Activated naive CD8-positive, alpha-beta T cell treated with anti-CD3 and anti-CD28 coated beads, Interleukin-2, amount 10 ng/mL, durations not matched to agents 7 days and 5 days (primary cell): ENCODE data around the gene ADISSP. TPM values are rescaled to one million over a fixed set of nuclear protein-coding genes. Genes with fewer than 3 reads are reported as not detected.
A peak's percentile ranks its signal among the peaks of the same experiment; 100 is the strongest.

ENCODE experiments used
- ATAC-seq: fragments of 150-1000 bp; cut with Tn5 transposase; one replicate; pipeline ENCODE4 v1.10.0; 2021; ENCODE audit warnings: low read depth, moderate library complexity
- POLR2A ChIA-PET: fragments of 350-600 bp; sonication (Branson Sonifier 250); formaldehyde crosslinking; loops from one replicate; lab custom pipeline; 2021; ENCODE audit warnings: antibody characterized with exemption; lab: Charles Lee
- DNase-seq: peaks from one replicate; pipeline ENCODE4 v3.0.0; 2021
- H3K27ac Mint-ChIP-seq: one replicate; pipeline ENCODE4 v1.8.0; 2022; ENCODE audit warnings: mild to moderate bottlenecking, mixed read lengths
- H3K27me3 Mint-ChIP-seq: one replicate; pipeline ENCODE4 v1.8.0; 2022; ENCODE audit warnings: mild to moderate bottlenecking, moderate library complexity, mixed read lengths
- H3K36me3 Mint-ChIP-seq: one replicate; pipeline ENCODE4 v1.8.0; 2021; ENCODE audit warnings: mild to moderate bottlenecking, mixed read lengths
- H3K4me1 Mint-ChIP-seq: one replicate; pipeline ENCODE4 v1.8.0; 2021; ENCODE audit warnings: mixed read lengths
- H3K4me3 Mint-ChIP-seq: one replicate; pipeline ENCODE4 v1.8.0; 2022; ENCODE audit warnings: mild to moderate bottlenecking, moderate library complexity, mixed read lengths
- H3K9me3 Mint-ChIP-seq: one replicate; pipeline ENCODE4 v1.8.0; 2021; ENCODE audit warnings: mixed read lengths
- total RNA-seq, 2 experiments: library from RNA; stranded (reverse); gene quantifications; one replicate each; pipeline ENCODE4 v1.2.3, GENCODE V29; 2021

The ADISSP gene
- total RNA-seq, 2 experiments from 2014 or later: 21.9 to 22.1 TPM

- Mint-ChIP-seq H3K4me3 (no peak overlapping the region), H3K36me3 (no peaks in the 10 kb centered on the region), H3K27me3 (peaks cover 13% of the 10 kb centered on the region), H3K9me3 (no peaks in the 10 kb centered on the region), H3K27ac (no peak overlapping the region), H3K4me1 (peaks cover 8% of the 10 kb centered on the region)
- ATAC-seq (no peak), DNase-seq (no peak)
- POLR2A ChIA-PET: no interaction called here
Measured at GRCh38 chr20:3745686-3746173, 21.8 kb downstream of the ADISSP start.

- H3K9me3 Mint-ChIP-seq: no peaks in the 10 kb centered on the region
- peaks cover 13% of the 10 kb centered on the region for H3K27me3 Mint-ChIP-seq
- ATAC-seq (peak; percentile 55), DNase-seq (peak; percentile 63)
- POLR2A ChIA-PET: no interaction called here
- H3K4me3 Mint-ChIP-seq: peak overlapping the region; percentile 54
- no peaks in the 10 kb centered on the region for H3K36me3 Mint-ChIP-seq
- H3K4me1 Mint-ChIP-seq: peaks cover 8% of the 10 kb centered on the region
- H3K27ac Mint-ChIP-seq: no peak overlapping the region
Measured at GRCh38 chr20:3744806-3745685, 22.5 kb downstream of the ADISSP start.

GRCh38 chr20:3744037-3744436, 23.5 kb downstream of the ADISSP start:
- H3K36me3 Mint-ChIP-seq: no peaks in the 10 kb centered on the region
- peaks cover 8% of the 10 kb centered on the region for H3K4me1 Mint-ChIP-seq
- H3K9me3 Mint-ChIP-seq: no peaks in the 10 kb centered on the region
- DNase-seq (no peak), ATAC-seq (no peak)
- H3K27me3 Mint-ChIP-seq: peaks cover 13% of the 10 kb centered on the region
- H3K4me3 Mint-ChIP-seq: no peak overlapping the region
- no peak overlapping the region for H3K27ac Mint-ChIP-seq
- POLR2A ChIA-PET: no interaction called here

- DNase-seq: no peak
- H3K9me3 Mint-ChIP-seq: no peaks in the 10 kb centered on the region
- H3K36me3 Mint-ChIP-seq: no peaks in the 10 kb centered on the region
- H3K4me3 Mint-ChIP-seq: no peak overlapping the region
- peaks cover 8% of the 10 kb centered on the region for H3K4me1 Mint-ChIP-seq
- no peak overlapping the region for H3K27ac Mint-ChIP-seq
- POLR2A ChIA-PET: no interaction called here
- H3K27me3 Mint-ChIP-seq: peaks cover 13% of the 10 kb centered on the region
- no peak for ATAC-seq
Measured at GRCh38 chr20:3743251-3743650, 24.3 kb downstream of the ADISSP start.

GRCh38 chr20:3741836-3742458, 25.6 kb downstream of the ADISSP start:
- POLR2A ChIA-PET: no interaction called here
- H3K27ac Mint-ChIP-seq: no peak overlapping the region
- peaks cover 8% of the 10 kb centered on the region for H3K4me1 Mint-ChIP-seq
- H3K36me3 Mint-ChIP-seq: no peaks in the 10 kb centered on the region
- ATAC-seq (no peak), DNase-seq (no peak)
- H3K9me3 Mint-ChIP-seq: no peaks in the 10 kb centered on the region
- H3K4me3 Mint-ChIP-seq: no peak overlapping the region
- peaks cover 14% of the 10 kb centered on the region for H3K27me3 Mint-ChIP-seq

- peaks cover 11% of the 10 kb centered on the region for H3K27me3 Mint-ChIP-seq
- no peak for DNase-seq
- no peaks in the 10 kb centered on the region for H3K36me3 Mint-ChIP-seq
- no peak overlapping the region for H3K27ac Mint-ChIP-seq
- no peak for ATAC-seq
- H3K4me3 Mint-ChIP-seq: no peak overlapping the region
- H3K4me1 Mint-ChIP-seq: peaks cover 8% of the 10 kb centered on the region
- no peaks in the 10 kb centered on the region for H3K9me3 Mint-ChIP-seq
- POLR2A ChIA-PET: interaction anchor here (0.6 kb wide), 1 partner anchor 41 kb away, joined by 4 read pairs; the partner anchor contains the start of gene SPEF1
Measured at GRCh38 chr20:3740615-3741301, 26.8 kb downstream of the ADISSP start.

GRCh38 chr20:3739926-3740451, 27.6 kb downstream of the ADISSP start:
- ATAC-seq: no peak
- POLR2A ChIA-PET: interaction anchor here (0.5 kb wide), 1 partner anchor 531 kb away, joined by 4 read pairs; no protein-coding TSS in a partner anchor
- Mint-ChIP-seq H3K4me1 (peaks cover 5% of the 10 kb centered on the region), H3K36me3 (no peaks in the 10 kb centered on the region), H3K4me3 (no peak overlapping the region), H3K27me3 (peaks cover 11% of the 10 kb centered on the region), H3K27ac (no peak overlapping the region), H3K9me3 (no peaks in the 10 kb centered on the region)
- peak; percentile 25 for DNase-seq

GRCh38 chr20:3739054-3739925, 28.3 kb downstream of the ADISSP start:
- no peak for ATAC-seq
- no peaks in the 10 kb centered on the region for H3K4me1 Mint-ChIP-seq
- POLR2A ChIA-PET: interaction anchor here (0.5 kb wide), 1 partner anchor 530 kb away, joined by 4 read pairs; no protein-coding TSS in a partner anchor
- H3K36me3 Mint-ChIP-seq: no peaks in the 10 kb centered on the region
- DNase-seq: no peak
- peaks cover 6% of the 10 kb centered on the region for H3K27me3 Mint-ChIP-seq
- no peak overlapping the region for H3K27ac Mint-ChIP-seq
- no peak overlapping the region for H3K4me3 Mint-ChIP-seq
- H3K9me3 Mint-ChIP-seq: no peaks in the 10 kb centered on the region

- peaks cover 10% of the 10 kb centered on the region for H3K27me3 Mint-ChIP-seq
- no peaks in the 10 kb centered on the region for H3K36me3 Mint-ChIP-seq
- POLR2A ChIA-PET: no interaction called here
- no peaks in the 10 kb centered on the region for H3K4me1 Mint-ChIP-seq
- no peak overlapping the region for H3K4me3 Mint-ChIP-seq
- DNase-seq (no peak), ATAC-seq (no peak)
- no peak overlapping the region for H3K27ac Mint-ChIP-seq
- no peaks in the 10 kb centered on the region for H3K9me3 Mint-ChIP-seq
Measured at GRCh38 chr20:3738111-3739053, 29.2 kb downstream of the ADISSP start.

GRCh38 chr20:3735768-3736167, 31.8 kb downstream of the ADISSP start:
- H3K36me3 Mint-ChIP-seq: no peaks in the 10 kb centered on the region
- H3K9me3 Mint-ChIP-seq: no peaks in the 10 kb centered on the region
- no peak overlapping the region for H3K27ac Mint-ChIP-seq
- no peak overlapping the region for H3K4me3 Mint-ChIP-seq
- ATAC-seq (no peak), DNase-seq (no peak)
- peaks cover 30% of the 10 kb centered on the region for H3K27me3 Mint-ChIP-seq
- H3K4me1 Mint-ChIP-seq: peaks cover 4% of the 10 kb centered on the region
- POLR2A ChIA-PET: no interaction called here

- no peak for DNase-seq
- Mint-ChIP-seq H3K27ac (no peak overlapping the region), H3K9me3 (no peaks in the 10 kb centered on the region), H3K4me3 (no peak overlapping the region), H3K36me3 (no peaks in the 10 kb centered on the region), H3K27me3 (peaks cover 37% of the 10 kb centered on the region), H3K4me1 (peaks cover 7% of the 10 kb centered on the region)
- POLR2A ChIA-PET: no interaction called here
- no peak for ATAC-seq
Measured at GRCh38 chr20:3734111-3734843, 33.3 kb downstream of the ADISSP start.
